IMR-90 (cell line): Measurements from ENCODE around the gene RTL1. TPM values are rescaled to one million over a fixed set of nuclear protein-coding genes. Genes with fewer than 3 reads are reported as not detected.
A peak's percentile ranks its signal among the peaks of the same experiment; 100 is the strongest.

Experiments
- ATAC-seq: fragments of 200-7000 bp; cut with Tn5 transposase; 2 replicates; pipeline ENCODE4 v1.9.1; 2020; ENCODE audit warnings: low read depth, mild to moderate bottlenecking, moderate library complexity
- BruUV-seq: library from RNA; stranded (reverse); fragments of 400-500 nt; replicated peaks from 2 replicates; lab custom pipeline; 2021; lab: Mats Ljungman, UMichigan
- CTCF ChIA-PET: fragments of 300-600 bp; formaldehyde crosslinking; extraction: SDS; loops from one replicate; lab custom pipeline; 2021; ENCODE audit warnings: antibody characterized with exemption; lab: Yijun Ruan, JAX
- POLR2A ChIA-PET: fragments of 300-600 bp; sonication (Branson Sonifier 250); formaldehyde crosslinking; loops from one replicate; lab custom pipeline; 2022; ENCODE audit warnings: antibody characterized with exemption; ENCODE audit not compliant: unreplicated experiment; lab: Charles Lee
- DNase-seq: peaks from one replicate; pipeline ENCODE4 v3.0.0; 2013
- H2AFZ ChIP-seq: replicated peaks from 2 replicates; pipeline ENCODE3; 2013; ENCODE audit warnings: low read length, mild to moderate bottlenecking; ENCODE audit not compliant: poor library complexity
- H2AK5ac ChIP-seq: 2 replicates; pipeline ENCODE4 v1.6.1; 2013; ENCODE audit warnings: low read depth, low read length, inconsistent platforms
- H2AK9ac ChIP-seq: replicated peaks from 2 replicates; pipeline ENCODE3; 2013; ENCODE audit warnings: mild to moderate bottlenecking, low read depth, low read length, moderate library complexity; ENCODE audit not compliant: poor library complexity
- H2BK120ac ChIP-seq: 2 replicates; pipeline ENCODE4 v1.6.1; 2013; ENCODE audit warnings: low read depth, low read length, inconsistent platforms
- H2BK15ac ChIP-seq: 3 replicates; pipeline ENCODE4 v1.6.1; 2013; ENCODE audit warnings: low read depth, low read length, inconsistent platforms
- H2BK20ac ChIP-seq: 2 replicates; pipeline ENCODE4 v1.6.1; 2013; ENCODE audit warnings: low read depth, mild to moderate bottlenecking, inconsistent platforms, low read length, moderate library complexity
- H2BK5ac ChIP-seq: 2 replicates; pipeline ENCODE4 v1.6.1; 2013; ENCODE audit warnings: mild to moderate bottlenecking, low read depth, low read length, inconsistent platforms; ENCODE audit not compliant: poor library complexity, severe bottlenecking
- H3K14ac ChIP-seq: replicated peaks from 2 replicates; pipeline ENCODE4 v1.6.1; 2013; ENCODE audit warnings: low read depth, low read length, inconsistent platforms
- H3K18ac ChIP-seq: 2 replicates; pipeline ENCODE4 v1.6.1; 2013; ENCODE audit warnings: low read depth, low read length, control low read depth
- H3K23ac ChIP-seq: 2 replicates; pipeline ENCODE4 v1.6.1; 2013; ENCODE audit warnings: low read depth, low read length, inconsistent platforms
- H3K27ac ChIP-seq: 2 replicates; pipeline ENCODE4 v1.5.1; 2013; ENCODE audit warnings: mild to moderate bottlenecking, control low read depth, low read length; ENCODE audit not compliant: insufficient read depth
- H3K27me3 ChIP-seq: 2 replicates; pipeline ENCODE4 v1.6.1; 2013; ENCODE audit warnings: low read length; ENCODE audit not compliant: control insufficient read depth, insufficient read depth
- H3K36me3 ChIP-seq: 2 replicates; pipeline ENCODE4 v1.6.1; 2013; ENCODE audit warnings: low read length, mixed read lengths; ENCODE audit not compliant: control insufficient read depth, insufficient read depth
- H3K4ac ChIP-seq: 2 replicates; pipeline ENCODE4 v1.6.1; 2013; ENCODE audit warnings: low read depth, low read length, inconsistent platforms
- H3K4me1 ChIP-seq: 2 replicates; pipeline ENCODE4 v1.6.1; 2013; ENCODE audit warnings: low read length, mixed read lengths; ENCODE audit not compliant: control insufficient read depth, insufficient read depth
- H3K4me2 ChIP-seq: 2 replicates; pipeline ENCODE4 v1.6.1; 2013; ENCODE audit warnings: low read depth, mild to moderate bottlenecking, control low read depth, low read length, moderate library complexity
- H3K4me3 ChIP-seq: 2 replicates; pipeline ENCODE4 v1.5.1; 2013; ENCODE audit warnings: low read depth, mild to moderate bottlenecking, control low read depth, low read length, moderate library complexity; ENCODE audit not compliant: insufficient read depth
- H3K56ac ChIP-seq: 2 replicates; pipeline ENCODE4 v1.6.1; 2013; ENCODE audit warnings: low read length, inconsistent platforms; ENCODE audit not compliant: insufficient read depth; ENCODE audit errors: extremely low read depth
- H3K79me1 ChIP-seq, 2 experiments: 2 replicates each; pipeline ENCODE4 v1.6.1; 2013; ENCODE audit warnings: low read length in 2 of 2, inconsistent platforms in 1 of 2, low read depth in 1 of 2
- H3K9ac ChIP-seq: 2 replicates; pipeline ENCODE4 v1.6.1; 2013; ENCODE audit warnings: low read depth, low read length, control low read depth
- H3K9me1 ChIP-seq: 2 replicates; pipeline ENCODE4 v1.6.1; 2013; ENCODE audit warnings: low read length, inconsistent platforms; ENCODE audit not compliant: insufficient read depth
- H3K9me3 ChIP-seq: 2 replicates; pipeline ENCODE4 v1.6.1; 2013; ENCODE audit warnings: low read length; ENCODE audit not compliant: control insufficient read depth, insufficient read depth
- H4K20me1 ChIP-seq: 2 replicates; pipeline ENCODE4 v1.6.1; 2013; ENCODE audit warnings: low read length, inconsistent platforms; ENCODE audit not compliant: insufficient read depth
- H4K5ac ChIP-seq: 2 replicates; pipeline ENCODE4 v1.6.1; 2013; ENCODE audit warnings: mild to moderate bottlenecking, low read depth, low read length, control low read depth
- H4K8ac ChIP-seq, 2 experiments: 2 replicates each; pipeline ENCODE4 v1.6.1; 2013; ENCODE audit warnings: low read depth in 2 of 2, low read length in 2 of 2, control low read depth in 1 of 2, inconsistent platforms in 1 of 2
- H4K91ac ChIP-seq: 2 replicates; pipeline ENCODE4 v1.6.1; 2013; ENCODE audit warnings: low read depth, low read length, inconsistent platforms; ENCODE audit not compliant: insufficient read depth
- BHLHE40 ChIP-seq: fragments of 150-350 bp; IDR thresholded peaks from 2 replicates; pipeline ENCODE4 v1.6.1; 2016; ENCODE audit warnings: mild to moderate bottlenecking, low read depth, low read length
- CEBPB ChIP-seq: IDR thresholded peaks from 2 replicates; pipeline ENCODE4 v1.6.1; 2012; ENCODE audit warnings: low read depth, low read length, improper control_type of control experiment
- FOS ChIP-seq: fragments of 150-350 bp; IDR thresholded peaks from 2 replicates; pipeline ENCODE4 v1.6.1; 2016; ENCODE audit warnings: low read depth, low read length
- MAFK ChIP-seq: IDR thresholded peaks from 2 replicates; pipeline ENCODE4 v1.6.1; 2012; ENCODE audit warnings: low read depth, low read length, improper control_type of control experiment
- MAZ ChIP-seq: IDR thresholded peaks from 2 replicates; pipeline ENCODE4 v1.6.1; 2012; ENCODE audit warnings: low read depth, mild to moderate bottlenecking, low read length, improper control_type of control experiment, moderate library complexity, borderline replicate concordance
- MXI1 ChIP-seq: IDR thresholded peaks from 2 replicates; pipeline ENCODE4 v1.6.1; 2012; ENCODE audit warnings: low read depth, mild to moderate bottlenecking, low read length, moderate library complexity, borderline replicate concordance
- NFE2L2 ChIP-seq: fragments of 150-350 bp; IDR thresholded peaks from 2 replicates; pipeline ENCODE4 v1.6.1; 2016; ENCODE audit warnings: low read depth, mild to moderate bottlenecking, low read length
- POLR2A ChIP-seq: IDR thresholded peaks from 2 replicates; pipeline ENCODE4 v1.6.1; 2012; ENCODE audit warnings: mild to moderate bottlenecking, low read depth, low read length
- SMC3 ChIP-seq: fragments of 150-350 bp; IDR thresholded peaks from 2 replicates; pipeline ENCODE4 v1.6.1; 2016; ENCODE audit warnings: low read depth, mild to moderate bottlenecking, antibody characterized with exemption, low read length, moderate library complexity
- WGBS, 2 experiments: methylation state at CpG; one replicate each; pipeline versions ENCODE4 v1.1.5 to v1.1.7; 2013; ENCODE audit warnings: missing lambda C conversion rate in 2 of 2; ENCODE audit not compliant: insufficient read length in 1 of 2; ENCODE audit errors: extremely low coverage in 2 of 2; 5-methylcytosine and 5-hydroxymethylcytosine counted together
- dilution Hi-C: fragments of 300-500 bp; cut with HindIII; formaldehyde crosslinking; loops from one replicate; pipeline ENCODE4 v1.14.3; 2018; ENCODE audit warnings: low sequenced_read_pairs; ENCODE audit not compliant: unreplicated experiment
- in situ Hi-C: fragments of 300-500 bp; cut with MboI; formaldehyde crosslinking; loops from 3 replicates; pipeline ENCODE4 v1.14.3; 2019; ENCODE audit warnings: low sequenced_read_pairs, inconsistent platforms, mixed read lengths
- intact Hi-C: fragments of 100-400 bp; cut with micrococcal nuclease; formaldehyde crosslinking; loops from 2 replicates; pipeline ENCODE4 v1.10.0; 2022
- polyA plus RNA-seq, 3 experiments: library from polyadenylated mRNA; depleted of rRNA; stranded (reverse); fragments of >200 nt; gene quantifications; 2 replicates each; pipeline ENCODE4 v1.2.3, GENCODE V29; 2012; ENCODE audit warnings: low replicate concordance in 1 of 3
- total RNA-seq: library from RNA; depleted of rRNA; stranded (reverse); fragments of >200 nt; gene quantifications from 2 replicates; pipeline ENCODE4 v1.2.3, GENCODE V29; 2012
- TF ChIP-seq, protein P1 (sequence below): fragments of 150-350 bp; IDR thresholded peaks from 2 replicates; pipeline ENCODE4 v1.6.1; 2017; ENCODE audit warnings: mild to moderate bottlenecking, antibody characterized with exemption, low read length, low read depth
- TF ChIP-seq, protein P2 (sequence below): conservative IDR thresholded peaks from 2 replicates; pipeline ENCODE4 v1.5.1; 2012; ENCODE audit warnings: mild to moderate bottlenecking, low read depth, low read length, improper control_type of control experiment
- TF ChIP-seq, protein P3 (sequence below): fragments of 150-350 bp; IDR thresholded peaks from 2 replicates; pipeline ENCODE4 v1.6.1; 2016; ENCODE audit warnings: low read depth, mild to moderate bottlenecking, low read length, moderate library complexity, borderline replicate concordance

Gene RTL1
- total and polyA plus RNA-seq, 2 of the 4 experiments (the other 2 are of a cell fraction), result not detected

DNA sequence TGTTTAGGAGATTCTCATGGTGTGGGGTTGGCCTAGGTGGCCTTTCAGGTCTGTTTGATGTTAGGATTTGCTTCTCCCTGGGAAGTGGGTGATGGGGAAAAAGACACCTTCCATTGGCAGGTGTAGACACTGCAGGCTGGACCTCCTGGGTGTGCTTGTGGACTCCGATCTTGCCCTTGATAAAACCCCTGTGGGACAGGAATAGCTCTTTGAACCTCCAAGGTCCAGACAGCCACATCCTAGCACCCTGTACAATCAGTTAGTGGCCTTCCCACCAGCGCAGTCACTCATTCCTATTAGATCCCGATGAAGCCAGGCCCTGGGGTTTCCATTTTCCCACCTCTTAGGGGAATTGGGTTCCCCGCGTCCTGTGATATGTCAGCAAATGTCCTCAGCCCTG lies 49.1 kb downstream of the RTL1 start:
- no peak overlapping the region for H3K4ac ChIP-seq
- TSS peak; percentile 0 for BruUV-seq
- no peak overlapping the region for H3K27ac ChIP-seq
- H2AFZ ChIP-seq, result no peak overlapping the region
- peaks cover 0 to 46% of the 10 kb centered on the region in 2 experiments; a peak in 2 of 4 replicates for H3K79me1 ChIP-seq
- H3K4me1 ChIP-seq, result no peaks in the 10 kb centered on the region; the same call in 1 of the 2 replicates
- H2AK5ac ChIP-seq, result no peak overlapping the region
- in situ Hi-C loops (no loop called here), intact Hi-C loops (no loop called here), dilution Hi-C loops (no loop called here)
- H2BK15ac ChIP-seq, result no peak overlapping the region
- ATAC-seq, result no peak
- no peak overlapping the region for H3K4me2 ChIP-seq
- DNase-seq, result no peak
- no peak overlapping the region for H4K8ac ChIP-seq
- H4K5ac ChIP-seq, result no peak overlapping the region
- no peak overlapping the region for H2BK120ac ChIP-seq
- H3K4me3 ChIP-seq, result no peak overlapping the region
- H2BK20ac ChIP-seq, result no peak overlapping the region
- WGBS, 2 experiments, result no CpG with 5 or more reads among the region's 5 CpGs
- H4K20me1 ChIP-seq, result peaks cover 99% of the 10 kb centered on the region
- H4K91ac ChIP-seq, result no peak overlapping the region
- peaks cover 26% of the 10 kb centered on the region; the same call in 1 of the 2 replicates for H3K9me1 ChIP-seq
- TF ChIP-seq, protein P1, sequence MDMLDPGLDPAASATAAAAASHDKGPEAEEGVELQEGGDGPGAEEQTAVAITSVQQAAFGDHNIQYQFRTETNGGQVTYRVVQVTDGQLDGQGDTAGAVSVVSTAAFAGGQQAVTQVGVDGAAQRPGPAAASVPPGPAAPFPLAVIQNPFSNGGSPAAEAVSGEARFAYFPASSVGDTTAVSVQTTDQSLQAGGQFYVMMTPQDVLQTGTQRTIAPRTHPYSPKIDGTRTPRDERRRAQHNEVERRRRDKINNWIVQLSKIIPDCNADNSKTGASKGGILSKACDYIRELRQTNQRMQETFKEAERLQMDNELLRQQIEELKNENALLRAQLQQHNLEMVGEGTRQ, result no peak
- TF ChIP-seq, protein P2, sequence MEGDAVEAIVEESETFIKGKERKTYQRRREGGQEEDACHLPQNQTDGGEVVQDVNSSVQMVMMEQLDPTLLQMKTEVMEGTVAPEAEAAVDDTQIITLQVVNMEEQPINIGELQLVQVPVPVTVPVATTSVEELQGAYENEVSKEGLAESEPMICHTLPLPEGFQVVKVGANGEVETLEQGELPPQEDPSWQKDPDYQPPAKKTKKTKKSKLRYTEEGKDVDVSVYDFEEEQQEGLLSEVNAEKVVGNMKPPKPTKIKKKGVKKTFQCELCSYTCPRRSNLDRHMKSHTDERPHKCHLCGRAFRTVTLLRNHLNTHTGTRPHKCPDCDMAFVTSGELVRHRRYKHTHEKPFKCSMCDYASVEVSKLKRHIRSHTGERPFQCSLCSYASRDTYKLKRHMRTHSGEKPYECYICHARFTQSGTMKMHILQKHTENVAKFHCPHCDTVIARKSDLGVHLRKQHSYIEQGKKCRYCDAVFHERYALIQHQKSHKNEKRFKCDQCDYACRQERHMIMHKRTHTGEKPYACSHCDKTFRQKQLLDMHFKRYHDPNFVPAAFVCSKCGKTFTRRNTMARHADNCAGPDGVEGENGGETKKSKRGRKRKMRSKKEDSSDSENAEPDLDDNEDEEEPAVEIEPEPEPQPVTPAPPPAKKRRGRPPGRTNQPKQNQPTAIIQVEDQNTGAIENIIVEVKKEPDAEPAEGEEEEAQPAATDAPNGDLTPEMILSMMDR, result no peak
- TF ChIP-seq MAFK (no peak), CEBPB (no peak), FOS (no peak), SMC3 (no peak), NFE2L2 (no peak), MXI1 (no peak), POLR2A (no peak), BHLHE40 (no peak), MAZ (no peak)
- TF ChIP-seq, protein P3, sequence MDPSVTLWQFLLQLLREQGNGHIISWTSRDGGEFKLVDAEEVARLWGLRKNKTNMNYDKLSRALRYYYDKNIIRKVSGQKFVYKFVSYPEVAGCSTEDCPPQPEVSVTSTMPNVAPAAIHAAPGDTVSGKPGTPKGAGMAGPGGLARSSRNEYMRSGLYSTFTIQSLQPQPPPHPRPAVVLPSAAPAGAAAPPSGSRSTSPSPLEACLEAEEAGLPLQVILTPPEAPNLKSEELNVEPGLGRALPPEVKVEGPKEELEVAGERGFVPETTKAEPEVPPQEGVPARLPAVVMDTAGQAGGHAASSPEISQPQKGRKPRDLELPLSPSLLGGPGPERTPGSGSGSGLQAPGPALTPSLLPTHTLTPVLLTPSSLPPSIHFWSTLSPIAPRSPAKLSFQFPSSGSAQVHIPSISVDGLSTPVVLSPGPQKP, result no peak
- peaks cover 62% of the 10 kb centered on the region for H3K36me3 ChIP-seq
- H3K9me3 ChIP-seq, result no peaks in the 10 kb centered on the region
- H3K23ac ChIP-seq, result no peak overlapping the region
- no peak overlapping the region for H3K9ac ChIP-seq
- H2AK9ac ChIP-seq, result no peak overlapping the region
- no peak overlapping the region for H3K18ac ChIP-seq
- ChIA-PET POLR2A (no interaction called here), CTCF (no interaction called here)
- H3K27me3 ChIP-seq, result no peaks in the 10 kb centered on the region
- no peak overlapping the region for H2BK5ac ChIP-seq
- no peak overlapping the region for H3K14ac ChIP-seq
- no peak overlapping the region for H3K56ac ChIP-seq
